IMR-90 (cell line): Measurements from ENCODE around the gene KCTD11. TPM values are rescaled to one million over a fixed set of nuclear protein-coding genes. Genes with fewer than 3 reads are reported as not detected.

Experiments
- ATAC-seq: fragments of 200-7000 bp; cut with Tn5 transposase; 2 replicates; pipeline ENCODE4 v1.9.1; 2020; ENCODE audit warnings: low read depth, mild to moderate bottlenecking, moderate library complexity
- BruUV-seq: library from RNA; stranded (reverse); fragments of 400-500 nt; replicated peaks from 2 replicates; lab custom pipeline; 2021; lab: Mats Ljungman, UMichigan
- CTCF ChIA-PET: fragments of 300-600 bp; formaldehyde crosslinking; extraction: SDS; loops from one replicate; lab custom pipeline; 2021; ENCODE audit warnings: antibody characterized with exemption; lab: Yijun Ruan, JAX
- POLR2A ChIA-PET: fragments of 300-600 bp; sonication (Branson Sonifier 250); formaldehyde crosslinking; loops from one replicate; lab custom pipeline; 2022; ENCODE audit warnings: antibody characterized with exemption; ENCODE audit not compliant: unreplicated experiment; lab: Charles Lee
- DNase-seq: peaks from one replicate; pipeline ENCODE4 v3.0.0; 2013
- H2AFZ ChIP-seq: replicated peaks from 2 replicates; pipeline ENCODE3; 2013; ENCODE audit warnings: low read length, mild to moderate bottlenecking; ENCODE audit not compliant: poor library complexity
- H2AK5ac ChIP-seq: 2 replicates; pipeline ENCODE4 v1.6.1; 2013; ENCODE audit warnings: low read depth, low read length, inconsistent platforms
- H2AK9ac ChIP-seq: replicated peaks from 2 replicates; pipeline ENCODE3; 2013; ENCODE audit warnings: mild to moderate bottlenecking, low read depth, low read length, moderate library complexity; ENCODE audit not compliant: poor library complexity
- H2BK120ac ChIP-seq: 2 replicates; pipeline ENCODE4 v1.6.1; 2013; ENCODE audit warnings: low read depth, low read length, inconsistent platforms
- H2BK15ac ChIP-seq: 3 replicates; pipeline ENCODE4 v1.6.1; 2013; ENCODE audit warnings: low read depth, low read length, inconsistent platforms
- H2BK20ac ChIP-seq: 2 replicates; pipeline ENCODE4 v1.6.1; 2013; ENCODE audit warnings: low read depth, mild to moderate bottlenecking, inconsistent platforms, low read length, moderate library complexity
- H2BK5ac ChIP-seq: 2 replicates; pipeline ENCODE4 v1.6.1; 2013; ENCODE audit warnings: mild to moderate bottlenecking, low read depth, low read length, inconsistent platforms; ENCODE audit not compliant: poor library complexity, severe bottlenecking
- H3K14ac ChIP-seq: replicated peaks from 2 replicates; pipeline ENCODE4 v1.6.1; 2013; ENCODE audit warnings: low read depth, low read length, inconsistent platforms
- H3K18ac ChIP-seq: 2 replicates; pipeline ENCODE4 v1.6.1; 2013; ENCODE audit warnings: low read depth, low read length, control low read depth
- H3K23ac ChIP-seq: 2 replicates; pipeline ENCODE4 v1.6.1; 2013; ENCODE audit warnings: low read depth, low read length, inconsistent platforms
- H3K27ac ChIP-seq: 2 replicates; pipeline ENCODE4 v1.5.1; 2013; ENCODE audit warnings: mild to moderate bottlenecking, control low read depth, low read length; ENCODE audit not compliant: insufficient read depth
- H3K27me3 ChIP-seq: 2 replicates; pipeline ENCODE4 v1.6.1; 2013; ENCODE audit warnings: low read length; ENCODE audit not compliant: control insufficient read depth, insufficient read depth
- H3K36me3 ChIP-seq: 2 replicates; pipeline ENCODE4 v1.6.1; 2013; ENCODE audit warnings: low read length, mixed read lengths; ENCODE audit not compliant: control insufficient read depth, insufficient read depth
- H3K4ac ChIP-seq: 2 replicates; pipeline ENCODE4 v1.6.1; 2013; ENCODE audit warnings: low read depth, low read length, inconsistent platforms
- H3K4me1 ChIP-seq: 2 replicates; pipeline ENCODE4 v1.6.1; 2013; ENCODE audit warnings: low read length, mixed read lengths; ENCODE audit not compliant: control insufficient read depth, insufficient read depth
- H3K4me2 ChIP-seq: 2 replicates; pipeline ENCODE4 v1.6.1; 2013; ENCODE audit warnings: low read depth, mild to moderate bottlenecking, control low read depth, low read length, moderate library complexity
- H3K4me3 ChIP-seq: 2 replicates; pipeline ENCODE4 v1.5.1; 2013; ENCODE audit warnings: low read depth, mild to moderate bottlenecking, control low read depth, low read length, moderate library complexity; ENCODE audit not compliant: insufficient read depth
- H3K56ac ChIP-seq: 2 replicates; pipeline ENCODE4 v1.6.1; 2013; ENCODE audit warnings: low read length, inconsistent platforms; ENCODE audit not compliant: insufficient read depth; ENCODE audit errors: extremely low read depth
- H3K79me1 ChIP-seq, 2 experiments: 2 replicates each; pipeline ENCODE4 v1.6.1; 2013; ENCODE audit warnings: low read length in 2 of 2, inconsistent platforms in 1 of 2, low read depth in 1 of 2
- H3K9ac ChIP-seq: 2 replicates; pipeline ENCODE4 v1.6.1; 2013; ENCODE audit warnings: low read depth, low read length, control low read depth
- H3K9me1 ChIP-seq: 2 replicates; pipeline ENCODE4 v1.6.1; 2013; ENCODE audit warnings: low read length, inconsistent platforms; ENCODE audit not compliant: insufficient read depth
- H3K9me3 ChIP-seq: 2 replicates; pipeline ENCODE4 v1.6.1; 2013; ENCODE audit warnings: low read length; ENCODE audit not compliant: control insufficient read depth, insufficient read depth
- H4K20me1 ChIP-seq: 2 replicates; pipeline ENCODE4 v1.6.1; 2013; ENCODE audit warnings: low read length, inconsistent platforms; ENCODE audit not compliant: insufficient read depth
- H4K5ac ChIP-seq: 2 replicates; pipeline ENCODE4 v1.6.1; 2013; ENCODE audit warnings: mild to moderate bottlenecking, low read depth, low read length, control low read depth
- H4K8ac ChIP-seq, 2 experiments: 2 replicates each; pipeline ENCODE4 v1.6.1; 2013; ENCODE audit warnings: low read depth in 2 of 2, low read length in 2 of 2, control low read depth in 1 of 2, inconsistent platforms in 1 of 2
- H4K91ac ChIP-seq: 2 replicates; pipeline ENCODE4 v1.6.1; 2013; ENCODE audit warnings: low read depth, low read length, inconsistent platforms; ENCODE audit not compliant: insufficient read depth
- FOS ChIP-seq: fragments of 150-350 bp; IDR thresholded peaks from 2 replicates; pipeline ENCODE4 v1.6.1; 2016; ENCODE audit warnings: low read depth, low read length
- MAZ ChIP-seq: IDR thresholded peaks from 2 replicates; pipeline ENCODE4 v1.6.1; 2012; ENCODE audit warnings: low read depth, mild to moderate bottlenecking, low read length, improper control_type of control experiment, moderate library complexity, borderline replicate concordance
- MXI1 ChIP-seq: IDR thresholded peaks from 2 replicates; pipeline ENCODE4 v1.6.1; 2012; ENCODE audit warnings: low read depth, mild to moderate bottlenecking, low read length, moderate library complexity, borderline replicate concordance
- NFE2L2 ChIP-seq: fragments of 150-350 bp; IDR thresholded peaks from 2 replicates; pipeline ENCODE4 v1.6.1; 2016; ENCODE audit warnings: low read depth, mild to moderate bottlenecking, low read length
- WGBS, 2 experiments: methylation state at CpG; one replicate each; pipeline versions ENCODE4 v1.1.5 to v1.1.7; 2013; ENCODE audit warnings: missing lambda C conversion rate in 2 of 2; ENCODE audit not compliant: insufficient read length in 1 of 2; ENCODE audit errors: extremely low coverage in 2 of 2; 5-methylcytosine and 5-hydroxymethylcytosine counted together
- dilution Hi-C: fragments of 300-500 bp; cut with HindIII; formaldehyde crosslinking; loops from one replicate; pipeline ENCODE4 v1.14.3; 2018; ENCODE audit warnings: low sequenced_read_pairs; ENCODE audit not compliant: unreplicated experiment
- in situ Hi-C: fragments of 300-500 bp; cut with MboI; formaldehyde crosslinking; loops from 3 replicates; pipeline ENCODE4 v1.14.3; 2019; ENCODE audit warnings: low sequenced_read_pairs, inconsistent platforms, mixed read lengths
- intact Hi-C: fragments of 100-400 bp; cut with micrococcal nuclease; formaldehyde crosslinking; loops from 2 replicates; pipeline ENCODE4 v1.10.0; 2022
- polyA plus RNA-seq, 3 experiments: library from polyadenylated mRNA; depleted of rRNA; stranded (reverse); fragments of >200 nt; gene quantifications; 2 replicates each; pipeline ENCODE4 v1.2.3, GENCODE V29; 2012; ENCODE audit warnings: low replicate concordance in 1 of 3
- total RNA-seq: library from RNA; depleted of rRNA; stranded (reverse); fragments of >200 nt; gene quantifications from 2 replicates; pipeline ENCODE4 v1.2.3, GENCODE V29; 2012
- TF ChIP-seq, protein P1 (sequence below): fragments of 150-350 bp; IDR thresholded peaks from 2 replicates; pipeline ENCODE4 v1.6.1; 2017; ENCODE audit warnings: mild to moderate bottlenecking, antibody characterized with exemption, low read length, low read depth

The KCTD11 gene
- total and polyA plus RNA-seq, 2 of the 4 experiments (the other 2 are of a cell fraction) = 10.8 to 16.4 TPM

DNA sequence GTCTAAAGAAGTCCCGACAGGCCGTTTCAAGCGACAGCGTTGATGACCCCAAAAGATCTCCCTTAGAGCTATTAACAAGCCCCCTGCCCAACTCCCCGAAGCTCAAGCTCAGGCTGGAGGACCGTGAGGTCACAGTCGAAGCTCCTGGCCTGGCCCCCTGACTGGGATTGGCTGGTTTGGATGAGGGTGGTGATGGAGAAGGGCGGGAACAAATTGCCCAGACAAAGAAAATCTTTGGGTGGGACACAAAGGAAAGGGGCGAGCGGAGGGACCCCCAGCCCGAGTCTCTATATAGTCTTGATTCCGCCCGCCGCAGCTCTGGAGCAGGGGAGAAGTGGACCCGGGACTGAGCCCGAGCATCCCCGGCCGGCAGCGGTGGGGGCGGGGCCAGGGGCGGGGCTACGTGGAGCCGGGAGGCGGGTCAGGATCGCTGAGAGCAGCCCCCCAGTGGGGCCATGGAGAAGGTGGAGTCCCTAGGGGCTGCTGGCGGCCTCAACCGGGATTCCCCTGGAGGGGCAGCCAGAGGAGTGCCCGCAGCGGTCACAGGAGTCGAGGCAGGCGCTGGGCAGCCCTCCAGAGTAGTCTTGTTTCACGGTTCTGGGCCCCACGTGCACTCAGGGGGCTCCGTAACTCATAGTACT lies 21.8 kb upstream of the KCTD11 start:
- Histone ChIP-seq H3K4me2 (peak overlapping the region; percentile 93), H2AK5ac (peak overlapping the region; percentile 35; the same call in 1 of the 2 replicates), H3K14ac (peak overlapping the region; percentile 62), H2BK15ac (0 out of 3 replicates have a peak overlapping the region, but pooled peaks have one; percentile 26), H2BK20ac (no peak overlapping the region), H3K9me1 (peaks cover 6% of the 10 kb centered on the region; the same call in 1 of the 2 replicates), H4K91ac (peak overlapping the region; percentile 45), H3K56ac (peak overlapping the region; percentile 45), H3K27me3 (peaks cover 5% of the 10 kb centered on the region), H2AFZ (peak overlapping the region; percentile 97), H3K23ac (peak overlapping the region; percentile 10; the same call in 1 of the 2 replicates), H3K36me3 (peaks cover 9% of the 10 kb centered on the region), H2AK9ac (peak overlapping the region; percentile 83), H3K4ac (peak overlapping the region; percentile 53), H3K79me1 (peaks cover 10 to 21% of the 10 kb centered on the region in 2 experiments; a peak in 3 of 4 replicates), H4K20me1 (no peaks in the 10 kb centered on the region), H3K4me1 (peaks cover 5% of the 10 kb centered on the region; the same call in 1 of the 2 replicates), H4K5ac (peak overlapping the region; percentile 58), H3K4me3 (peak overlapping the region; percentile 86), H3K18ac (no peak overlapping the region), H2BK120ac (no peak overlapping the region), H3K9me3 (no peaks in the 10 kb centered on the region), H3K9ac (peak overlapping the region; percentile 71), H4K8ac (peak overlapping the region; percentile 39 to 85; a peak in 3 of 4 replicates), H3K27ac (peak overlapping the region; percentile 72), H2BK5ac (peak overlapping the region; percentile 65)
- TF ChIP-seq MAZ (peak; percentile 43; the same call in 1 of the 2 replicates), MXI1 (0 out of 2 replicates have a peak, but pooled peaks have one; percentile 10), FOS (no peak), NFE2L2 (no peak)
- TF ChIP-seq, protein P1, sequence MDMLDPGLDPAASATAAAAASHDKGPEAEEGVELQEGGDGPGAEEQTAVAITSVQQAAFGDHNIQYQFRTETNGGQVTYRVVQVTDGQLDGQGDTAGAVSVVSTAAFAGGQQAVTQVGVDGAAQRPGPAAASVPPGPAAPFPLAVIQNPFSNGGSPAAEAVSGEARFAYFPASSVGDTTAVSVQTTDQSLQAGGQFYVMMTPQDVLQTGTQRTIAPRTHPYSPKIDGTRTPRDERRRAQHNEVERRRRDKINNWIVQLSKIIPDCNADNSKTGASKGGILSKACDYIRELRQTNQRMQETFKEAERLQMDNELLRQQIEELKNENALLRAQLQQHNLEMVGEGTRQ = no peak
- peak; percentile 70 for DNase-seq
- in situ Hi-C loops = loop anchor here (5.0 kb wide), 1 partner anchor 53 kb away; no protein-coding TSS in a partner anchor
- POLR2A ChIA-PET = no interaction called here
- intact Hi-C loops = loop anchor here (10.0 kb wide), 1 partner anchor 235 kb away; the partner anchor contains the start of gene SENP3
- peak; percentile 79 for ATAC-seq
- 0% methylated on average over 12 of the region's 34 CpGs; no CpG with 5 or more reads in 1 of the 2 experiments for WGBS, 2 experiments
- CTCF ChIA-PET = no interaction called here
- dilution Hi-C loops = no loop called here
- no TSS peak for BruUV-seq
